UCSD-AML1 (cell line): ENCODE data around the gene TNFRSF11A.
A peak's percentile ranks its signal among the peaks of the same experiment; 100 is the strongest.

Source experiments
- DNase-seq: peaks from one replicate; lab custom pipeline; 2025; ENCODE audit not compliant: unreplicated experiment; lab: John Stamatoyannopoulos, UW

Gene TNFRSF11A

GRCh38 chr18:62324917-62325805, at the start of gene TNFRSF11A:
Gene TNFRSF11A (plus strand): TSS chr18:62325310. CDS start chr18:62325353, 43 bp downstream.
- DNase-seq: peak; percentile 61

DNA sequence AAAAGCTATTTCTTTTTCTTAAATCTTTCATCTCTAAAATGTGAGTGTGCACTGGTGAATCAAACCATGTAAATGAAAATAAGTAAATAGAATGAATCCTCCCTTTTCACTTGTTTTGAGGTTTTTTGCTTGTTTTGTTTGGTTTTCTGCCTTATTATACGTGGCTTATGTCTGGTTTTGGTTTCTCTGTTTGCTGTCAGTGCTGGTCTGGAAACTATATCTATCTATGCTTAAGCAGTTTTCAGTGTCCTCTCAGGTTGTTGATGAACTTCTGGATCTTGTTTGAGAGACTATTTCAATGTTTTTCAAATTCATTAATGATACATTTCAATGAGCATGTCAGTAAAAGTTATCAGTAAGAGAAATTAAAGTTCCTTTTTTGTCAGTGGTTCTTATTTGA, 48.1 kb upstream of the TNFRSF11A start:
- DNase-seq: no peak

GRCh38 chr18:62279561-62279960, 45.5 kb upstream of the TNFRSF11A start:
- no peak for DNase-seq

DNA sequence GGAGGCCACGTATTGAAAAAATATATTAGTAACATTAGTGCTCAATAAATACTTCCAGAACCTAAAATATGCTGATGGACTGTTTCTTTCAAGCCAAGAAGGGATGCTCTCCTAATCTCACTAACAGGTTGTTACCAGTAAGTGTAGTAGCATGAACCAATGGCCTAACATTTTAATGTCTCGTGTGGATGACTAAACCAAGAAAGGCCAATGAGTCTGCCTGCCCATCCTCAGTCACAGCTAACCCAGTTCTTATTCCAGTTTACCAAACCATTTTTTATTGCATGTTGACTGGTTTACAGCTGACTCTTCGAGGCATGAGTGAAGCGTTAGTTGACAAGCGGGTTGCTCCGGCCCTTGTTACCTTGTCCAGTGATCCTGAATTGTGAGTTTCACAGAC, 45.1 kb upstream of the TNFRSF11A start:
- DNase-seq: no peak

- DNase-seq: no peak
These were observed 44.3 kb upstream of the TNFRSF11A start for GRCh38 chr18:62280786-62281185.

DNA sequence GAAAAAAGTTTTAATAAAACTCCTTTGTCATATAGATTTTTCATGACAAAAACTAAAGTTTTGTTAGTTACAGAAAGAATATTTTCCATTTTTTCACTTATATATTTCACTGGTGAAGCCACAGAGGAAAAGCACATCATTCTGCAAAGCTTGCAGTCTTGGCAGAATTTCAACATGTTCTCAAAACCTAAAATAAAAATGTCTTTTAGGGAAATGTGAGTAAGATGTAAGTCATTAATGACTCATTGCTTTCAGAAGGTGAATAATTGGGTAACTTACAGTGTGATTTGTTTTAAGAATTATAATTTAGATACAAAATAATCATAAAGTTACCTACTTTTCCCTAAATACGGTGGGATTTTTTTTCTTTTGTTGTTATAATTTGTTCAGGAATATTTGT, 43.4 kb upstream of the TNFRSF11A start:
- DNase-seq: no peak

- DNase-seq: no peak
These were observed 42.9 kb upstream of the TNFRSF11A start for GRCh38 chr18:62282188-62282629.

GRCh38 chr18:62284637-62285036, 40.5 kb upstream of the TNFRSF11A start:
- no peak for DNase-seq

- no peak for DNase-seq
These were observed 39.8 kb upstream of the TNFRSF11A start for GRCh38 chr18:62285281-62285680.

DNA sequence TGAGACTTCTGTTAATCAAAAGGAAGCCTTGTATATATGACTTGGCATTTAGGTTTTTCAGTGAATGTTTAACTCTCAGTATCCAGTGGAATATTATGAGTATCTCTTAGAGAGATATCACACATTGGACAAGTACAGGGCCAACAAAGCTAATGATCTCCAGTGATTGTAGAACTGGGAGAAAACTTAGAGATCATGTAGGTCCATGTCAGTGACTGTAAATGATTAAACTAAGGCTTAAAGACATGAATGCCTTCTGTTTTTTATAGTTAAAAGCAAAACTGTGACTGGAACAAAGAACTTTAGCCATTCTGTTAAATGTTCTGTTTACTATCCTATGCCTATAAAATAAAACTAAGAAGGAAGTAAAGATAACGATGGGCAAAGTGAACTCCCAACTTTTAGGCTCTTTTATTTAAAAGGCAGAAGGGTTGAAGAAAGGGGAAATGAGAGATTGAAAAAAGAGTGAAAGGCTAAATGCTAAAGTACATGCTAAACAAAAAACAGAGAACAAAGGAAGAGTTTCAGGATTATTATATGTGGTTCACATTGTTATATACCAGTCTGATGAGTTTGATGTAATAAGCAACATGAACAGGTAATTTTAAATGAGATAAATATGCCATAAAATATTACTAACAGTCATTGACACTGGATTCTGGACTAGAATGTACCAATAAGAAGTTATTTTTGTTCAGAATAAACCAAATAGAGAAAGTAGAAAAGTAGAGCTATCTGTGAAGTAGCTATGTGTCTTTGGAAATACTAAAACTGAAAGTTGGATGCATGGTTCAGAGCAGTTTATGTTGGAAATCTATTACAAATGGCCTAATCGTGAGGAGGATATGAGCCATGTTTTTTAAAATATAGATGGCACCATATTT, 37.1 kb upstream of the TNFRSF11A start:
- DNase-seq: no peak

DNA sequence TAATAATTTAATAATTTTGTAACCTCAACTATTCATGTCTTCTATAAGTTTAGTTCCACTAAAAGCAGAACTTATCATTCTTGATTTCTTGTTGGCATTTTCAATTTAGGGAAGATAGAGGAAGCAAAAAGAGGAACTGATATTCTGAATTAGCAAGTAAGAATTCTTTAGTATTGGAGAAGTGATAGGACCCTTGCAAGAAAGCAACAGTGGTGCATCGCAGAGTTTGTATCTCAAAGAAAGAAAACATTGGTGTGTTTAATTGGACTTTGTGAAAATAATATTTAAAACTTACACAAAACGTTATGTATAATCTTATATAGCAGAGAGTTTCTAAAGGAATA, 36.5 kb upstream of the TNFRSF11A start:
- DNase-seq: no peak

- DNase-seq: no peak
These were observed 36.1 kb upstream of the TNFRSF11A start for GRCh38 chr18:62289047-62289446.

- no peak for DNase-seq
These were observed 31.0 kb upstream of the TNFRSF11A start for GRCh38 chr18:62294073-62294472.

GRCh38 chr18:62300359-62300963, 24.6 kb upstream of the TNFRSF11A start:
- DNase-seq: no peak

- no peak for DNase-seq
These were observed 23.8 kb upstream of the TNFRSF11A start for GRCh38 chr18:62301322-62301721.

- DNase-seq: no peak
These were observed 12.3 kb upstream of the TNFRSF11A start for GRCh38 chr18:62312851-62313250.

GRCh38 chr18:62318228-62319180, 6.6 kb upstream of the TNFRSF11A start:
- no peak for DNase-seq

GRCh38 chr18:62321201-62321600, 3.9 kb upstream of the TNFRSF11A start:
- DNase-seq: no peak

- no peak for DNase-seq
These were observed 1.5 kb upstream of the TNFRSF11A start for GRCh38 chr18:62323483-62324180.
